Mucosa of stomach (tissue), 1 donor: Measurements from ENCODE around the gene MYEOV.

ENCODE experiments used
- H3K27me3 ChIP-seq: one replicate; pipeline ENCODE4 v1.7.0; 2013; ENCODE audit warnings: mild to moderate bottlenecking, low read length; ENCODE audit not compliant: control insufficient read depth, insufficient read depth
- H3K36me3 ChIP-seq: one replicate; pipeline ENCODE4 v1.7.0; 2013; ENCODE audit warnings: low read length; ENCODE audit not compliant: control insufficient read depth, insufficient read depth
- H3K4me1 ChIP-seq: one replicate; pipeline ENCODE4 v1.7.0; 2013; ENCODE audit warnings: mild to moderate bottlenecking, low read length; ENCODE audit not compliant: control insufficient read depth, insufficient read depth
- H3K4me3 ChIP-seq: one replicate; pipeline ENCODE4 v1.7.0; 2013; ENCODE audit warnings: low read length
- H3K9ac ChIP-seq: one replicate; pipeline ENCODE4 v1.7.0; 2013; ENCODE audit warnings: mild to moderate bottlenecking, low read length, moderate library complexity
- H3K9me3 ChIP-seq: one replicate; pipeline ENCODE4 v1.7.0; 2013; ENCODE audit warnings: mild to moderate bottlenecking, low read length, moderate library complexity; ENCODE audit not compliant: control insufficient read depth
- donor health status: Pancreatic carcinoma.

Gene MYEOV

GRCh38 chr11:69301081-69301454, 7.1 kb downstream of the MYEOV start:
- no peaks in the 10 kb centered on the region for H3K36me3 ChIP-seq
- no peaks in the 10 kb centered on the region for H3K27me3 ChIP-seq
- no peak overlapping the region for H3K4me3 ChIP-seq
- no peaks in the 10 kb centered on the region for H3K9me3 ChIP-seq
- H3K9ac ChIP-seq: no peak overlapping the region
- peaks cover 64% of the 10 kb centered on the region for H3K4me1 ChIP-seq

- Histone ChIP-seq H3K4me1 (peaks cover 57% of the 10 kb centered on the region), H3K9ac (peak overlapping the region; percentile 13), H3K9me3 (no peaks in the 10 kb centered on the region), H3K4me3 (no peak overlapping the region), H3K36me3 (no peaks in the 10 kb centered on the region), H3K27me3 (no peaks in the 10 kb centered on the region)
Observed at GRCh38 chr11:69301455-69302401, 7.8 kb downstream of the MYEOV start.

GRCh38 chr11:69302447-69303020, 8.6 kb downstream of the MYEOV start:
- Histone ChIP-seq H3K9ac (peak overlapping the region; percentile 3), H3K36me3 (no peaks in the 10 kb centered on the region), H3K27me3 (no peaks in the 10 kb centered on the region), H3K4me3 (no peak overlapping the region), H3K4me1 (peaks cover 55% of the 10 kb centered on the region), H3K9me3 (no peaks in the 10 kb centered on the region)

GRCh38 chr11:69303427-69303826, 9.5 kb downstream of the MYEOV start:
- no peak overlapping the region for H3K9ac ChIP-seq
- no peaks in the 10 kb centered on the region for H3K36me3 ChIP-seq
- H3K9me3 ChIP-seq: no peaks in the 10 kb centered on the region
- no peaks in the 10 kb centered on the region for H3K27me3 ChIP-seq
- H3K4me1 ChIP-seq: peaks cover 55% of the 10 kb centered on the region
- H3K4me3 ChIP-seq: no peak overlapping the region

GRCh38 chr11:69304258-69304657, 10.3 kb downstream of the MYEOV start:
- Histone ChIP-seq H3K9ac (no peak overlapping the region), H3K4me1 (peaks cover 49% of the 10 kb centered on the region), H3K27me3 (no peaks in the 10 kb centered on the region), H3K9me3 (no peaks in the 10 kb centered on the region), H3K4me3 (no peak overlapping the region), H3K36me3 (no peaks in the 10 kb centered on the region)

GRCh38 chr11:69304686-69305085, 10.7 kb downstream of the MYEOV start:
- no peak overlapping the region for H3K9ac ChIP-seq
- H3K27me3 ChIP-seq: no peaks in the 10 kb centered on the region
- no peaks in the 10 kb centered on the region for H3K9me3 ChIP-seq
- H3K4me1 ChIP-seq: peaks cover 45% of the 10 kb centered on the region
- H3K36me3 ChIP-seq: no peaks in the 10 kb centered on the region
- no peak overlapping the region for H3K4me3 ChIP-seq

- no peaks in the 10 kb centered on the region for H3K9me3 ChIP-seq
- H3K36me3 ChIP-seq: no peaks in the 10 kb centered on the region
- no peak overlapping the region for H3K9ac ChIP-seq
- peaks cover 40% of the 10 kb centered on the region for H3K4me1 ChIP-seq
- no peak overlapping the region for H3K4me3 ChIP-seq
- H3K27me3 ChIP-seq: no peaks in the 10 kb centered on the region
Observed at GRCh38 chr11:69305885-69306540, 12.1 kb downstream of the MYEOV start.

GRCh38 chr11:69306821-69307220, 12.9 kb downstream of the MYEOV start:
- Histone ChIP-seq H3K27me3 (no peaks in the 10 kb centered on the region), H3K4me3 (no peak overlapping the region), H3K36me3 (no peaks in the 10 kb centered on the region), H3K9ac (no peak overlapping the region), H3K9me3 (no peaks in the 10 kb centered on the region), H3K4me1 (peaks cover 37% of the 10 kb centered on the region)

- H3K4me1 ChIP-seq: peaks cover 31% of the 10 kb centered on the region
- H3K36me3 ChIP-seq: no peaks in the 10 kb centered on the region
- H3K27me3 ChIP-seq: no peaks in the 10 kb centered on the region
- no peaks in the 10 kb centered on the region for H3K9me3 ChIP-seq
- H3K4me3 ChIP-seq: no peak overlapping the region
- H3K9ac ChIP-seq: no peak overlapping the region
Observed at GRCh38 chr11:69307421-69307820, 13.5 kb downstream of the MYEOV start.

- H3K4me1 ChIP-seq: peaks cover 31% of the 10 kb centered on the region
- no peak overlapping the region for H3K4me3 ChIP-seq
Observed at GRCh38 chr11:69307871-69308431, 14.0 kb downstream of the MYEOV start.

GRCh38 chr11:69308491-69308911, 14.5 kb downstream of the MYEOV start:
- H3K36me3 ChIP-seq: no peaks in the 10 kb centered on the region
- no peak overlapping the region for H3K9ac ChIP-seq
- no peaks in the 10 kb centered on the region for H3K27me3 ChIP-seq
- no peaks in the 10 kb centered on the region for H3K9me3 ChIP-seq
- H3K4me3 ChIP-seq: no peak overlapping the region
- peaks cover 30% of the 10 kb centered on the region for H3K4me1 ChIP-seq

More at GRCh38 chr11:69307871-69308431, 14.0 kb downstream of the MYEOV start:
- Histone ChIP-seq H3K36me3 (no peaks in the 10 kb centered on the region), H3K9me3 (no peaks in the 10 kb centered on the region), H3K9ac (no peak overlapping the region), H3K27me3 (no peaks in the 10 kb centered on the region)
